OCI-LY1 (cell line): Measurements from ENCODE around the gene TLR6.

Experiments
- CTCF ChIP-seq: fragments of 200-600 bp; sonication (generic), shearing (Covaris generic); IDR thresholded peaks from 2 replicates; pipeline ENCODE4 v1.5.1; 2017; ENCODE audit warnings: mild to moderate bottlenecking, antibody characterized with exemption, low read length, moderate library complexity, mixed read lengths
- EZH2 ChIP-seq: fragments of 200-600 bp; sonication (generic), shearing (Covaris generic); IDR thresholded peaks from 2 replicates; pipeline ENCODE4 v1.8.0; 2017; ENCODE audit warnings: borderline replicate concordance, mixed run types, mild to moderate bottlenecking, antibody characterized with exemption, low read length, moderate library complexity, mixed read lengths

DNA sequence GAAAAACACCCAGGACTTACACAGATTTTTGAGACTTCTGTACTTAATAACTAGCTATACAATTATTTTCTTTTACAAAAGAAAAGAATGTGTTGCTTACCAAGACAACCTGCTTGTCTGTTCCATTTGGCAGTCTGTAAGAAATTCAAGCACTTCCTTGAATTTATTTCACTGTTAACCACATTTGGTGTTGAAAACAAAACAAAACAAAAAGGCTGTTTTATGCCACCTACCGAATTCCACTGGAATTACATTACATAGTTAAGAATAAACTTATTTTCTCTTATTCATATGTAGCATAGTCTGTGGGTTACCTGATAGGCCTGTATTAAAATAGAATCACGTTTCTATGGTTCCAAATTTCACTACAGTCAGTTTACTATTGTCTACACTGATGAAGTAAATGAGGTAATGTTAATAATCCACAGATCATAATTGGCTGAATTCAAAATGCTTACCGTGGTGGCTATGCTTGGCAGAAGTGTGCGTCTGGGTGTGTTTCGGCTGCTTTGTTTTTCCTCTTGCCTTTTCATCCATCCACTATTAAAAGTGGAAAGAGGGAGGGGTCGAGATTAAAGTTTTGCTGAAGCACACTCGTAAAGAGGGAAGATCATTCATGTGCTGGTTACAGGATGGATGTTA lies 51.8 kb downstream of the TLR6 start, which contains the start of gene TLR1:
- TF ChIP-seq CTCF = peak; percentile 54
- no peak for TF ChIP-seq EZH2
